Prostate gland (tissue), 2 donors: ENCODE data around the gene HSD17B11.

Experiments used
- POLR2AphosphoS5 ChIP-seq: sonication (generic); formaldehyde crosslinking; IDR thresholded peaks from one replicate; pipeline ENCODE4 v1.6.1; 2017; ENCODE audit warnings: antibody characterized with exemption
- TF ChIP-seq, protein P1 (sequence below), 4 experiments: fragments of 200-600 bp in 2 of 4; fragments of 450-650 bp in 2 of 4; sonication (generic) in 2 of 4; IDR thresholded peaks; 1 replicate in 3 of 4; 2 replicates in 1 of 4; pipeline ENCODE4 v1.5.1; 2016 to 2019; ENCODE audit warnings: antibody characterized with exemption in 4 of 4, mild to moderate bottlenecking in 2 of 4, moderate library complexity in 2 of 4

- TF ChIP-seq POLR2AphosphoS5, result no peak
- TF ChIP-seq, protein P1, sequence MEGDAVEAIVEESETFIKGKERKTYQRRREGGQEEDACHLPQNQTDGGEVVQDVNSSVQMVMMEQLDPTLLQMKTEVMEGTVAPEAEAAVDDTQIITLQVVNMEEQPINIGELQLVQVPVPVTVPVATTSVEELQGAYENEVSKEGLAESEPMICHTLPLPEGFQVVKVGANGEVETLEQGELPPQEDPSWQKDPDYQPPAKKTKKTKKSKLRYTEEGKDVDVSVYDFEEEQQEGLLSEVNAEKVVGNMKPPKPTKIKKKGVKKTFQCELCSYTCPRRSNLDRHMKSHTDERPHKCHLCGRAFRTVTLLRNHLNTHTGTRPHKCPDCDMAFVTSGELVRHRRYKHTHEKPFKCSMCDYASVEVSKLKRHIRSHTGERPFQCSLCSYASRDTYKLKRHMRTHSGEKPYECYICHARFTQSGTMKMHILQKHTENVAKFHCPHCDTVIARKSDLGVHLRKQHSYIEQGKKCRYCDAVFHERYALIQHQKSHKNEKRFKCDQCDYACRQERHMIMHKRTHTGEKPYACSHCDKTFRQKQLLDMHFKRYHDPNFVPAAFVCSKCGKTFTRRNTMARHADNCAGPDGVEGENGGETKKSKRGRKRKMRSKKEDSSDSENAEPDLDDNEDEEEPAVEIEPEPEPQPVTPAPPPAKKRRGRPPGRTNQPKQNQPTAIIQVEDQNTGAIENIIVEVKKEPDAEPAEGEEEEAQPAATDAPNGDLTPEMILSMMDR (IDR thresholded peaks at IDR 0.05), result no peak
These were observed 80.2 kb downstream of the HSD17B11 start for GRCh38 chr4:87310691-87311335.
